ENCODE data around the gene CCDC137.

Gene CCDC137

GRCh38 chr17:81715872-81716673 is 49.5 kb downstream of the CCDC137 start:
- DNase-seq (ENCODE audit: low read depth) = no peak
- no peak for TF ChIP-seq CTCF (IDR thresholded peaks at IDR 0.05; ENCODE audit: insufficient read depth, low read depth, low read length, missing control alignments)
- no peak overlapping the region for H3K4me3 ChIP-seq (ENCODE audit: low read depth, low read length)

GRCh38 chr17:81716674-81716996 is 50.1 kb downstream of the CCDC137 start:
- no peak overlapping the region for H3K4me3 ChIP-seq (ENCODE audit: low read depth, low read length)
- no peak for DNase-seq (ENCODE audit: low read depth)
- no peak for TF ChIP-seq CTCF (IDR thresholded peaks at IDR 0.05; ENCODE audit: insufficient read depth, low read depth, low read length, missing control alignments)

GRCh38 chr17:81717049-81717765 is 50.7 kb downstream of the CCDC137 start:
- TF ChIP-seq CTCF (IDR thresholded peaks at IDR 0.05; ENCODE audit: insufficient read depth, low read depth, low read length, missing control alignments) = no peak
- no peak overlapping the region for H3K4me3 ChIP-seq (ENCODE audit: low read depth, low read length)
- no peak for DNase-seq (ENCODE audit: low read depth)

GRCh38 chr17:81717766-81718089 is 51.2 kb downstream of the CCDC137 start:
- H3K4me3 ChIP-seq (ENCODE audit: low read depth, low read length) = no peak overlapping the region
- TF ChIP-seq CTCF (IDR thresholded peaks at IDR 0.05; ENCODE audit: insufficient read depth, low read depth, low read length, missing control alignments) = no peak
- no peak for DNase-seq (ENCODE audit: low read depth)

GRCh38 chr17:81719410-81720266 is 53.1 kb downstream of the CCDC137 start:
- TF ChIP-seq CTCF (IDR thresholded peaks at IDR 0.05; ENCODE audit: insufficient read depth, low read depth, low read length, missing control alignments) = no peak
- no peak overlapping the region for H3K4me3 ChIP-seq (ENCODE audit: low read depth, low read length)
- DNase-seq (ENCODE audit: low read depth) = no peak

- no peak overlapping the region for H3K4me3 ChIP-seq (ENCODE audit: low read depth, low read length)
- TF ChIP-seq CTCF (IDR thresholded peaks at IDR 0.05; ENCODE audit: insufficient read depth, low read depth, low read length, missing control alignments) = no peak
- DNase-seq (ENCODE audit: low read depth) = no peak
Observed at GRCh38 chr17:81720267-81721071, 53.9 kb downstream of the CCDC137 start.
